CD4-positive, CD25-positive, alpha-beta regulatory T cell (primary cell): ENCODE results near the gene ENOX1. TPM values are rescaled to one million over a fixed set of nuclear protein-coding genes. Genes with fewer than 3 reads are reported as not detected.
A peak's percentile ranks its signal among the peaks of the same experiment; 100 is the strongest.

Source experiments
- ATAC-seq, 2 donors: fragments of 150-1000 bp; cut with Tn5 transposase; one replicate each; pipeline ENCODE4 v1.10.0; 2021; ENCODE audit warnings: low read depth in 2 of 2, moderate number of reproducible peaks in 2 of 2, moderate library complexity in 1 of 2
- DNase-seq, 3 donors: peaks; one replicate each; pipeline versions ENCODE4 v3.0.0 to v3.0.0-alpha.2; 2012 to 2022; ENCODE audit warnings: mixed read lengths in 1 of 3
- H3K27ac ChIP-seq: one replicate; pipeline ENCODE4 v1.7.0; 2013; ENCODE audit warnings: mild to moderate bottlenecking, low read length; ENCODE audit not compliant: insufficient read depth, poor library complexity, severe bottlenecking
- H3K27me3 ChIP-seq: one replicate; pipeline ENCODE4 v1.7.0; 2013; ENCODE audit warnings: low read length; ENCODE audit not compliant: control insufficient read depth, insufficient read depth
- H3K36me3 ChIP-seq: one replicate; pipeline ENCODE4 v1.7.0; 2013; ENCODE audit warnings: mild to moderate bottlenecking, low read length, moderate library complexity; ENCODE audit not compliant: control insufficient read depth, insufficient read depth
- H3K4me1 ChIP-seq: 2 replicates; pipeline ENCODE4 v1.7.0; 2013; ENCODE audit warnings: mild to moderate bottlenecking, low read length; ENCODE audit not compliant: insufficient read depth, control insufficient read depth, poor library complexity, severe bottlenecking
- H3K4me3 ChIP-seq: one replicate; pipeline ENCODE4 v1.7.0; 2013; ENCODE audit warnings: low read depth, mild to moderate bottlenecking, low read length, moderate library complexity
- H3K9me3 ChIP-seq, 2 experiments: 1 replicate in 1 of 2; 2 replicates in 1 of 2; pipeline ENCODE4 v1.7.0; 2013; ENCODE audit warnings: low read length in 2 of 2, mild to moderate bottlenecking in 1 of 2, moderate library complexity in 1 of 2; ENCODE audit not compliant: control insufficient read depth in 2 of 2
- H3K27ac Mint-ChIP-seq, 3 donors: one replicate each; pipeline ENCODE4 v1.8.0; 2020 to 2022; ENCODE audit warnings: mild to moderate bottlenecking in 3 of 3, mixed read lengths in 3 of 3, moderate library complexity in 2 of 3
- H3K27me3 Mint-ChIP-seq: one replicate; pipeline ENCODE4 v1.8.0; 2022; ENCODE audit warnings: mild to moderate bottlenecking, mixed read lengths
- H3K36me3 Mint-ChIP-seq: one replicate; pipeline ENCODE4 v1.8.0; 2020; ENCODE audit warnings: mixed read lengths
- H3K4me1 Mint-ChIP-seq, 4 donors: one replicate each; pipeline ENCODE4 v1.8.0; 2020 to 2022; ENCODE audit warnings: mixed read lengths in 4 of 4, mild to moderate bottlenecking in 1 of 4
- H3K4me3 Mint-ChIP-seq, 4 donors: one replicate each; pipeline ENCODE4 v1.8.0; 2020 to 2022; ENCODE audit warnings: mild to moderate bottlenecking in 4 of 4, mixed read lengths in 4 of 4, moderate library complexity in 3 of 4
- H3K9me3 Mint-ChIP-seq, 7 donors: one replicate each; pipeline ENCODE4 v1.8.0; 2020 to 2022; ENCODE audit warnings: mixed read lengths in 7 of 7, mild to moderate bottlenecking in 3 of 7, moderate library complexity in 2 of 7
- polyA plus RNA-seq, 4 donors: library from polyadenylated mRNA; unstranded; fragments of 300-500 nt; fragmentation: Illumina TruSeq; gene quantifications; one replicate each; pipeline ENCODE4 v1.2.3, GENCODE V29; 2021
- total RNA-seq: library from RNA; stranded (reverse); gene quantifications from one replicate; pipeline ENCODE4 v1.2.3, GENCODE V29; 2022

ENOX1 gene
- total and polyA plus RNA-seq, 5 donors from 2014 or later: 0.10 TPM; not detected in 4

DNA sequence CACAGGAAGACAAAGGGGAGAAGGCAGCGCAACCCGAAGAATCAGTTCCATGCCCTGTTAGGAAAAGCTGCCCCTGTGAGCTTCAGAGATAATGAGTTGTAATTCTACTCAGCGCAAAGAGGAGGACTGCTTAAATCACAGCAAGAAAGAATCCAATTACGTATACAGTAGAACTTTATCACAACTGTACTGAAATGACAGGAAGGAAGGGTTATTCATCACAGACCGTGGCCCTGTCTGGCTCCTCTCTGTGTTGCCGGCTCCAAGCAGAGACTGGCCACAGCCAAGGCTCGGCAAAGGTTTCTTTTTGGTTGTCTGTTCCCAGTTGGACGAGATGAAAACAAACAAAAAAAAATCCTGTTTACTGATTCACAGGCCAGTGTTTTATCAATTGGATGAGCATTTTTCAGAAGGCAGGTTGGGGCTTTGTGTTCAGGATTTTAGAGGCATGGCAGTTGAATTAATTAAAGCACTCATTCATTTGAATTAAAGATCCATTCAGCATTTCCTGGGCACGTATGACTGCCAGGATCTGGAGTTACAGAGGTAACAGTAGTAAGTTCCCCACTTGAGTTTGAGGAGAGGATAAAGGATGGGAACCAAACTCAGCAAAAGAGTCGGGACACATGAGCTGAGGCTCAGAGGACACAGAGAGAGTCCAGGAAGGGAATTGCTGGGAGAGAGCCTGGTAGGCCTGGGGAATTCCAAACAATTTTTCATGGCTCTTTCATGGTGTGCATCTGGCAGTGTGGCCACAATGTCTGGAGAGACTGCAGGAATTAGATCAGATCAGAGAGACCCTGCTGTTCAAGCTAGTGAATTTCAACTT is 422.3 kb downstream of the ENOX1 start:
- no peak for ATAC-seq
- Mint-ChIP-seq H3K27me3 (peaks cover 5% of the 10 kb centered on the region), H3K9me3 (peaks cover 0 to 2% (median 0%) of the 10 kb centered on the region in 7 donors), H3K4me3 (no peak overlapping the region), H3K27ac (no peak overlapping the region), H3K4me1 (peaks cover 10 to 23% (median 20%) of the 10 kb centered on the region in 4 donors), H3K36me3 (no peaks in the 10 kb centered on the region)
- Histone ChIP-seq H3K36me3 (no peaks in the 10 kb centered on the region), H3K9me3 (no peaks in the 10 kb centered on the region), H3K27me3 (no peaks in the 10 kb centered on the region), H3K4me3 (no peak overlapping the region), H3K27ac (no peak overlapping the region), H3K4me1 (peaks cover 10% of the 10 kb centered on the region)
- no peak for DNase-seq

DNA sequence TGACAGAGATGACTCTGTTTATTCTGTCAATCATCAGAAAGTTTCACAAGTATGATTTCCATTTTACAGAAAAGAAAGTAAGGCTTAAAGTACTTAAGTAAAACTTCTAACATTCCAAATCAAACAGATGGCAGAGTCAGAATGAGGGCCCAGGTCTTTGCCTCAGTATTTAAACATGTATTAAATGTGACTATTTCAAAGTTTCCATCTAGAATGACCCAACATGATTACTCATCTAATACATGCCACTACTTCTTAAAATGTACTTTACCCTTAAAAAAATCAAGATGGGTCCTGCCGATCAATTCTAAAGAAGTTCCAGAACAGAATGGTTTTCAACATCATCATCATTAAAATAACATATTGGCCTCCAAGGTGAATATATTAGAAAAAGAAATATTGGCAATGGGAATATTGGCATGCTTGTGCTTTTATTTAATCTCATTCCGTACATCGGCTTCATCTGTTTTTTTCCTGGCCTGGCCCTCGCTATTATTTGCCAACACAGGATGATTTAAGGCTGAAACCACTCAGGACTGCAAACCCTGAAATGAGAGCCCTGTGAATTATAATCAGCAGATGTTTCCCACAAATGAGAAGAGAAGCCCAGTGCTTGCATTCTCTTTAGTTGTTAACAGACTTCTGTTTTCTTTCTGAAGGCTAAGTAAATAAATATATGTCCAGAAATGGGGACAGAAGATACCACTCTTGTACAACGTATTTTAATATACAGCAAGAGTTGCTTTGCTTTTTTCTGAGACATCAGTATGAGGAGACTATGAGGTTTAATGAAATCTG is 423.4 kb downstream of the ENOX1 start:
- Mint-ChIP-seq H3K4me1 (peaks cover 10 to 14% (median 11%) of the 10 kb centered on the region in 4 donors), H3K4me3 (no peak overlapping the region), H3K27me3 (peaks cover 5% of the 10 kb centered on the region), H3K36me3 (no peaks in the 10 kb centered on the region), H3K9me3 (peaks cover 0 to 2% (median 0%) of the 10 kb centered on the region in 7 donors), H3K27ac (no peak overlapping the region)
- Histone ChIP-seq H3K9me3 (no peaks in the 10 kb centered on the region), H3K27me3 (no peaks in the 10 kb centered on the region), H3K4me3 (no peak overlapping the region), H3K36me3 (no peaks in the 10 kb centered on the region), H3K27ac (no peak overlapping the region), H3K4me1 (peaks cover 8% of the 10 kb centered on the region)
- ATAC-seq (no peak), DNase-seq (no peak)

DNA sequence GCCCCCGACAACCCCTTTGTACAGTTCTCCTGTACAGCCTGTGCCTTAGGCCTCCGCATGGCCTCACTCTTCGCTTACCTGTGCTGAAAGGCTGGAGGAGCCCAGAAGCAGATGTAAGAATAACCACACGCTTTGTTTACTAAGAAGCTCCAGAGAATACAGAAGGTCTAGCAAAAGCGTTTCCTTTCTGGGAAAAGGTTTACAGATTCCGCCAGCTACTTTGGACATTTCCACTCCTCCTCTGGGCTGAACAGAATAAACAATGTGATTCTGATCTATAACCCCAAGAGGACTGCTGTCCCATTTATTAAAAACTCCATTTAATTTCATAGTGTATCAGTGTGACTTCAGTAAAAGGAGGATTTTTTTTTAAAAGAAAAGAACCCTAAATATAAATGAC is 424.2 kb downstream of the ENOX1 start:
- Histone ChIP-seq H3K9me3 (no peaks in the 10 kb centered on the region), H3K27me3 (no peaks in the 10 kb centered on the region), H3K27ac (no peak overlapping the region), H3K4me3 (no peak overlapping the region), H3K36me3 (no peaks in the 10 kb centered on the region), H3K4me1 (peaks cover 2% of the 10 kb centered on the region)
- H3K9me3 Mint-ChIP-seq: peaks cover 0 to 2% (median 0%) of the 10 kb centered on the region in 7 donors
- no peak for ATAC-seq
- peaks cover 5% of the 10 kb centered on the region for H3K27me3 Mint-ChIP-seq
- H3K27ac Mint-ChIP-seq: peak overlapping the region in 1 of 3 donors; percentile 18
- DNase-seq: no peak
- H3K4me1 Mint-ChIP-seq: peaks cover 3 to 6% (median 5%) of the 10 kb centered on the region in 4 donors
- no peaks in the 10 kb centered on the region for H3K36me3 Mint-ChIP-seq
- H3K4me3 Mint-ChIP-seq: no peak overlapping the region

DNA sequence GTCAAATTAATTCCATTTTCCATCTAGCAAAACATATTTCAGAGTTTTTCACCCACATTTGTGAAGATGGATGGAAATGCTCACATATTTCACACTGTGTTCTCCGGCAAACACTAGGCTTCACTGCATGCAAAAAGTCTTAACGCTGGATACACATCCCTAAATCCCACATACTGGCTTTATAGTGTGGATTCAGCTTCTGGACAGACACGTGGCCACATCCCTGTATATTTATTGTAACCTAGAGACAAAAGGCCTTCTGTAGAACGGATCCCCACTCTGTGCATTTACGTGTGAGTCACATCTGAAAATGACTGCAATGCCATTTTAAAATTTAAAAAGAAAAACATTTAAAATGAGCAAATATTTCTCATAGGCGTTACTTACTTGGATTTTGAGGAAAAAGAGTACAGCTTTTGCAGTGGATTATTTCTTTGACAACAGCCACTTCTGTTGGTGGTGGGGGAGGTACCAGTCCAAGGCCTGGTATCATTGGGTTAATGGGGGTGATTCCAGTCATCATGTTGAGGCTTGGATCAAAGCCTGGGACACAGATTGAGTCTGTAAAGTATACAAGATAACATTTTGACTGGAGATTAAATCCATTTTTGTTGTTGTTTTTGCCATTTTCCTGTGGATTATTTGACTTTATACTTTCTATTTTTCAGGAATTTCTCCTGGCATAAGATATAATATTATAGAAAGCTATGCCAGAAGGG is 425.7 kb downstream of the ENOX1 start:
- no peak for DNase-seq
- Histone ChIP-seq H3K27ac (no peak overlapping the region), H3K9me3 (no peaks in the 10 kb centered on the region), H3K27me3 (no peaks in the 10 kb centered on the region), H3K4me1 (no peaks in the 10 kb centered on the region), H3K36me3 (no peaks in the 10 kb centered on the region), H3K4me3 (no peak overlapping the region)
- Mint-ChIP-seq H3K4me3 (no peak overlapping the region), H3K4me1 (no peaks in the 10 kb centered on the region), H3K27ac (no peak overlapping the region), H3K36me3 (no peaks in the 10 kb centered on the region), H3K9me3 (no peaks in the 10 kb centered on the region), H3K27me3 (peaks cover 5% of the 10 kb centered on the region)
- no peak for ATAC-seq

DNA sequence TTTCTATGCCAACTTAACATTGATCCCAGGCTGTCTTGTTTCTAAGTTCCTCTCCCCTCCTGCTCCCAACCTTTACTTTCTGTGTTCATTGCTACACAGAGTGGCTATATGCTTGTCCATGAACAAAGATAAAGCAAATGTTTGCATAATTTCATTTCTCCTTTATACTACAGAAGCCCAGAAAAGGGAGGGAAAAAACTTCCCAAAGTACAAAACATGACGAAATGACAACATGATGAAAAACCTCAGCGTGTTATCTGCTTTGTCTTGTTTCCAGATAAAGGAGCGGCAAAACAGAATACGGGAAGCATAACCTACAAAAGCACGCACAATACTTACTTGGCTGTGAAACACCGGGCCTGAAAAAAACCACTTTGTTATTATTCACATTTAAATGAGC is 426.6 kb downstream of the ENOX1 start:
- no peak for ATAC-seq
- Mint-ChIP-seq H3K4me3 (no peak overlapping the region), H3K27ac (no peak overlapping the region), H3K36me3 (no peaks in the 10 kb centered on the region), H3K4me1 (no peaks in the 10 kb centered on the region), H3K27me3 (peaks cover 5% of the 10 kb centered on the region), H3K9me3 (no peaks in the 10 kb centered on the region)
- Histone ChIP-seq H3K4me3 (no peak overlapping the region), H3K27me3 (no peaks in the 10 kb centered on the region), H3K9me3 (no peaks in the 10 kb centered on the region), H3K36me3 (no peaks in the 10 kb centered on the region), H3K27ac (no peak overlapping the region), H3K4me1 (no peaks in the 10 kb centered on the region)
- DNase-seq: no peak

DNA sequence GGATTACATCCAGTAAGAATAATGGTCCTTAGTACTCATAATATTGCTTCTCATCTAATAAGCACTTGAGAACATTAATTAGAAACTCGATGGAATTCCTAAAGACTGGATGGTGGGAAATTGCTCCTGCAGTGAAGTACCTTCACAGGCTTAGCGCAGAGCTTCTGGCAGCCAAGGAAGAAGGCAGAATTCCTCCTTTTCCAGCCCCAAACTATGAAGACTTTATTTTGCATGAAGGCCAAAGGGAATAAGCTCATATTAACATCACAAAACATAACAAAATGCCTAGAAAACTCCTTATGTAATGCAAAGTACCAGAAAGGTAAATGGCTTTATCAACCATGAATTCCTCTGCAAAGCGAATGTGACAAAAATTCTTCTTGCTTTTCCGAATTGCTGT is 427.2 kb downstream of the ENOX1 start:
- DNase-seq (no peak), ATAC-seq (no peak)
- H3K36me3 ChIP-seq: no peaks in the 10 kb centered on the region
- H3K4me3 ChIP-seq: no peak overlapping the region
- no peak overlapping the region for H3K27ac ChIP-seq
- no peaks in the 10 kb centered on the region for H3K27me3 ChIP-seq
- Mint-ChIP-seq H3K27ac (no peak overlapping the region), H3K4me1 (no peaks in the 10 kb centered on the region), H3K36me3 (no peaks in the 10 kb centered on the region), H3K4me3 (no peak overlapping the region), H3K27me3 (peaks cover 5% of the 10 kb centered on the region), H3K9me3 (no peaks in the 10 kb centered on the region)
- no peaks in the 10 kb centered on the region for H3K9me3 ChIP-seq
- no peaks in the 10 kb centered on the region for H3K4me1 ChIP-seq

DNA sequence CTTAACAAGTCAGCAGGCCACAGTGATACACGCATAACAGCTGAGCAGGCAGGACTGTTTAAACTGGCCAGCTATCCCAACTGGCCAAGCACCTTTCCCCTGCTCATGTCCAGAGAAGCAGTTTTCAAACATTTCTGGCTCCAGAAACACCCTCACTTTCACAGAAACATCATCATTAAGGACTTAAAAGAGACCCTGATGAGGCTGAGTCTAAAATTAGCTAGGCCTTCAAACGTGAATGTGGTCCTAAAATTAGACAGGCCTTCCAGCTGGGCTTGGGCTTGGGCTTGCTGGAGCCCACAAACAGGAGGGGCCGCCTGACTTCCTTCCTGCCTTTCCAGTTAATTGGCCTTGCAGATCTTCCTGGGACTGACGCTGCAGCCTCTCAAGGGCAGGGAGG is 429.2 kb downstream of the ENOX1 start:
- Mint-ChIP-seq H3K36me3 (no peaks in the 10 kb centered on the region), H3K9me3 (no peaks in the 10 kb centered on the region), H3K4me3 (no peak overlapping the region), H3K27ac (no peak overlapping the region), H3K4me1 (no peaks in the 10 kb centered on the region), H3K27me3 (peaks cover 5% of the 10 kb centered on the region)
- no peaks in the 10 kb centered on the region for H3K4me1 ChIP-seq
- DNase-seq (no peak), ATAC-seq (no peak)
- H3K4me3 ChIP-seq: no peak overlapping the region
- no peak overlapping the region for H3K27ac ChIP-seq
- no peaks in the 10 kb centered on the region for H3K9me3 ChIP-seq
- no peaks in the 10 kb centered on the region for H3K27me3 ChIP-seq
- no peaks in the 10 kb centered on the region for H3K36me3 ChIP-seq
